ENCODE measurements around the gene HOXC11.

HOXC11 gene

GRCh38 chr12:53941187-53941586, 31.7 kb upstream of the HOXC11 start:
- DNase-seq = no peak
- in situ Hi-C loops (cut with MboI; ENCODE audit: low pct_unique_long_range_greater_than_20kb, low sequenced_read_pairs) = no loop called here

DNA sequence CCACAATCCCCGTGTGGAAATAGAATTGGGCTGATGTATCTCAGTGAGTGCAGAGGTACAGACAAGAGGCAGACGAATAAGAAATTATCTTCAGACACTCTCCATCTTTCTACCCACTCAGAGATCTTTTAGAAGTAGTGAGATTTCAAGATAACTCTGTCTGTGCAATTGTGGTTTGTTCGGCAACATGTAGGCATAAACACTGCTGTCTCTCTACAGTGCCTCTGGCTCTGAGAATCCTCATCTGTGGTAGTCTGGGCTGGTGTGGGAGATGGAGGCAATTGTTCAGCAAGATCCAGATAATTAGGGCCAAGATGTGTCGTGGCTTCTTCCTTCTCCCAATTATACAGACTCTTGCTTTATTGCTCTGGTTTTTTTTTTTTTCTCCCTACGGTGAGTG, 31.2 kb upstream of the HOXC11 start:
- in situ Hi-C loops (cut with MboI; ENCODE audit: low pct_unique_long_range_greater_than_20kb, low sequenced_read_pairs) = no loop called here
- DNase-seq = no peak

DNA sequence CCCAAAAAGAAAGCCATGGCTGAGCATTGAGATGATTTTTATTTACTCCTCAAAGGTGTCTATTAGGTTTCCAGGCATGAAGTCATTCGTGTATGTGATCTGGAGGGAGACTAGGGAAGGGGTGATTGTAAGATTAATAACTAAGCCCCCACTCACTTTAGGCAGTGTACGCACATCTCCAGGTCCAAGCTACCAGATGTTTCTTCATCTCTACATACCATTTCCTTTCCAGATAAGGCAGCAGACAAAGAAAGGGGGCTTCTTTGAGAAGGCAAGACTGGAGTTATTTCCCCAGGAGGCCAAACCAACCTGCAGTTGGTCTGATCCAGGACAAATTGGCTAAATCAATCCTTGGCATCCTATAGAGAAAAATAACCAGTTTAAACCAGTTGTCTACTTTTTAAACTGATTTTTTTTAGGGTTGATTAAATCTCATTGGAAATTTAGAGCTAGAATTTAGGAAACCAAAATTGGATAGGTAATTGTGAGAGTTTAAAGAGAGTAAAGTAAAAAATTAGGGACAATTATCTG, 30.4 kb upstream of the HOXC11 start:
- in situ Hi-C loops (cut with MboI; ENCODE audit: low pct_unique_long_range_greater_than_20kb, low sequenced_read_pairs) = no loop called here
- DNase-seq = no peak

DNA sequence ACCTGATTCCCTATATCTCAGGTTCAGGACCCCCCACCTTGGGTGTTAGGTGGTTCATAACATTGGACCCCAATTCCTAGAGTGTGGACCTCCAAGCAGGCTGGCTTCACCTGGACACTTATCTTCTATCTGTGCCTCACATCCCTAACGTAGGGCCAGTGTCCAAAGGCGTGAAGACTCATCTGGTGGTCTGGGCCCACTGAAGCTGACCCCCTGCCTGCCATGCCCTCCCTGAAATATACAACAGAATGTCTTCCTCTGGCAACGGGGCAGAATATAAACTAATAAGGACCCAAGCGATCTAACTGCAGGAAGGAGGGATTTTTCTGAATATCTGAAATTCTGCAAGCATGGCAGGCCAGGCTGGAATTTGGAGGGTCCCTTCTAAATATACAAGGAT, 28.7 kb upstream of the HOXC11 start:
- in situ Hi-C loops (cut with MboI; ENCODE audit: low pct_unique_long_range_greater_than_20kb, low sequenced_read_pairs) = no loop called here
- DNase-seq = no peak

DNA sequence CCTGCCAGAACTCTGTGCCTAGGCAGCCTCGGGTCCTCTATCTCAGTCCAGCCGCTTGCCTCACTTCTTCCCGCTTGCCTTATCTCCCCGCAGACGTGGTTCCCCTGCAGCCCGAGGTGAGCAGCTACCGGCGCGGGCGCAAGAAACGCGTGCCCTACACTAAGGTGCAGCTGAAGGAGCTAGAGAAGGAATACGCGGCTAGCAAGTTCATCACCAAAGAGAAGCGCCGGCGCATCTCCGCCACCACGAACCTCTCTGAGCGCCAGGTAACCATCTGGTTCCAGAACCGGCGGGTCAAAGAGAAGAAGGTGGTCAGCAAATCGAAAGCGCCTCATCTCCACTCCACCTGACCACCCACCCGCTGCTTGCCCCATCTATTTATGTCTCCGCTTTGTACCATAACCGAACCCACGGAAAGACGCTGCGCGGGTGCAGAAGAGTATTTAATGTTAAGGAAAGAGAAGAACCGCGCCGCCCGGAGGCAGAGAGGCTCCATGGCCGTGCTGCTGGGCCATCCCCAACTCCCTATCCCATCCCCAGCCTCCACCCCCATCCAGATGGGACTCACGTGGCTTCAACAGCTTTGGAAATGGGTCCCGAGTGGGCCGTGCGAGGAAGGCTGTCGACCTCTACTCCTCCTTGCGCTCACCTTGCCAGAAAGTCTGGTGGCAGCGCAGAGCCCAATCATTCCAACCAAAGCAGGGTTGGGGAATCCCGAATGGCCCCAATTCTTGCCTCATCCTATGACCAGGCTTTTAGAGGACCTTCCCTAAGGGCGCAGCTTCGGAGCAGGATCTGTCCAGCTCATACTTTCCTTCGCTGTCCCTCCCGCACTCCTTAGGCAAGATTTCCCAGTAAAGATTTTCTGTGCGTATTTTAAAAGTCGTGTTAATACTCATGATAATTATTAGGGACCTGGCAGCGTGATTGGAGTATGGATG, 27.7 kb upstream of the HOXC11 start:
- in situ Hi-C loops (cut with MboI; ENCODE audit: low pct_unique_long_range_greater_than_20kb, low sequenced_read_pairs) = no loop called here
- no peak for DNase-seq

DNA sequence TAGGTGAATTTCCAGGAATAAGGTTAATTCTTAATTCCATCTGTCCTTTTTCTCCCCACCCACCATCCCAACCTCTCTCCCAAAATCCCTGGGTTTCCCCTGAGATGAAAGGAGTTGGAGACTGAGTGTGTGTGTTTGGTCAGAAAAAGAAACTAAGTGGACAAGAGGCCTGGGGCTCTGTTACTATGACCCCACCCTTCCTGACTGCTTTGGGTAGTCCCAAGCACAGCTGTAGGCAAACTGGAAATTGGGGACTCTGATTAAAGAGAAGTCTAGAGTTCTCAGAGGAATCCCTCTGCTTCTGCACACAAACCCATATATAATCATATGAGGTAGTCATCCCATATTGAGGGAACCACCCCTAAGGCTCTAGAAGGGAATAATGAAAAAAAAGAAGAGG, 25.2 kb upstream of the HOXC11 start:
- DNase-seq = no peak
- in situ Hi-C loops (cut with MboI; ENCODE audit: low pct_unique_long_range_greater_than_20kb, low sequenced_read_pairs) = no loop called here

DNA sequence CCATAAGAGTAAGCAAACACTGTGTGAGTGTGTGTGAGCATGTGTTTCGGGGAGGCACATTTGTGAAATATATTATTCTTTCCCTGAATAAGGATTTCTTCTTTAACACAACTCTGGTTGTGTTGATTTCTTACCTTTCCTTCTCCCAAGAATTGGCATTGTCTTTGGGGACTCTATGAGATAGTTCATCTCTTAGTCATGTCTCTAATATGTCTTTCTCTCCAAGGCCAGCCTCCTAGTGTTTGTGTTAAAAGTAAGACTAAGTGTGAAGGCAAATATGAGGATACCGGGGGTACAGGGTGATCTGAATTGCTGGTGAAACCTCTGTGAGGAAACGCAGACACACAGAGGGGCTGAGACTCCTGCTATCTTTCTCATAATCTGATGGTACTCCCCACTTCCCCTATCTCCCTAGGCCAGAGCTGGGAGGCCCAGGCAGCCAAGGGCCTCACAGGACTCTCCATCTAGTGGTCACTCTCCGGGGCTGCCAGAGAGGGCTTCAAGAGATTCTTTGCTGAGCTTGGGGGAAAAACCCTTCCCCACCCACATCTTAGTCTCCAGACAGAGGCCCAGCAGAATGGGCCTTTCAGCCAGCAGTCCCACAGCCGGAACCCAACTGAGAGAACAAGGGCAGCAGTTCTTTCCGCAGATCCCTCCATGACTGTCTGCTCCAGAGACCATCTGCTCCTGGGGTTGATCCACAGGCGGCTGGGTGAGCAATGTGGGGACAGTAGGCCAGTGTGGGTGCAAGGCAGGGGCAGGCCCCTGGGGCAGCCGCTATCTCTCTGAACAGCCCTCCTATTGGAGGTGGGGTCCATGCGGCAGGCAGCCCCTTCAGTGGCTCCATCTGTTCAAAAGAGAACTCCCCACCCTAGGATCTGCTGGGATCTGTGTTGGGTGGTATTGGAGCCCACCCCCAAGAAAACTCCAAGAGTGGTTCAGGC, 24.0 kb upstream of the HOXC11 start:
- in situ Hi-C loops (cut with MboI; ENCODE audit: low pct_unique_long_range_greater_than_20kb, low sequenced_read_pairs) = no loop called here
- DNase-seq = peak; percentile 49

DNA sequence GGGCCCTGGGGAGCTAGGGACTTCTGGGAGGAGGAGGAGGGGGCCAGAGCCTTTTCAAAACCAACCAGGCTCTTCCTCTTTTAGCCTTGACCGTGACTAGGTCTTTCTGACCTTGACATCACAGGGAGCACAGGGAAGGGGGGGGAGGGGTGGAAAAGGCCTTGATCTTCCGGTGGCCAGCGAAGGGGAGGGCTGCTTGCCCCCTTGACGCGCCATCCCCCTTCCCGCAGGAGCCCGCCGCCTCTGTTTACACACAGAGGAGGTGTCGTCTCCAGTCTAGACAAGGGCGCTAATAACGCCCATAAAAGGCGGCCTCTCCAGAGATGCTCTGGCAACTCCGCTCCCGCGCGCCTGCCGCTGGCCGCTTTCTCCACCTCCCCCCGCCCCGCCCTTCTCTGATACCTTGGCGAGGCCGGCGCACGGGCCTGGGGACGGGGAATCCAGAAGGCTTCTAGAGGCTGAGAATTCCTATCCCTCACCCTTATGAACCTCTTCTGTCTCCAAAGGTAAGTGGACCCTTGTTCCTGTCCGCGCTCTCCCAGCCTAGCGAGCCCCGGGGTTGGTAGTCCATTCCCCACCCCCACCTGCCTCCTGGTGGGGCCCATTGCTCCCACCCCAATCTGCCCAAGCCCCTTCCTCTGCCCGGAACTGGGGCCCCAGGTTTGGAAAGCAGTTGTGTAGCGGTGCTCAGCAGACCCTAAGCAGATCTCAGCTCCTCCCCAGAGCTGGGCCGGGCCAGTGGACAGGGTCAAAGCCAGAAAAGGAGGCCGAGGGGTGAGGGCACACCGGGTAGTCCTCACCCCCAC, 23.1 kb upstream of the HOXC11 start:
- no peak for DNase-seq
- in situ Hi-C loops (cut with MboI; ENCODE audit: low pct_unique_long_range_greater_than_20kb, low sequenced_read_pairs) = no loop called here

DNA sequence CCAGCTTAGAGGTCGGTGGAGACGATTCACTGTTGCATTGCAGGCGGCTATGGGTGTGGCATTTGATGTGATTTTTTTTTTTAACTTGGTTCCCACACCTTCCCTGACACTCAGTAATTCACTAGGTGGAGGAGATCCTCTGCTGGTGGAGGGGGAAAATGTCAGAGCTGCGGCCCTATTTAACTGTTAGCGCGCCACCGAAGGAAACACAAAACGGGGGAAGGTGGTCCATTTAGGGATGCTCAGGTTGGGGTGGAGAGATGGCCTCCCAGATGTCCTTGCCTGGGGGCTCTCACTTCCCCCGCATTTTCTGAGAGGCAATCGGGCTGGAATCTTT, 22.5 kb upstream of the HOXC11 start:
- DNase-seq = no peak
- in situ Hi-C loops (cut with MboI; ENCODE audit: low pct_unique_long_range_greater_than_20kb, low sequenced_read_pairs) = no loop called here

GRCh38 chr12:53950789-53951576, 21.9 kb upstream of the HOXC11 start:
- in situ Hi-C loops (cut with MboI; ENCODE audit: low pct_unique_long_range_greater_than_20kb, low sequenced_read_pairs) = no loop called here
- DNase-seq = no peak

- no peak for DNase-seq
- in situ Hi-C loops (cut with MboI; ENCODE audit: low pct_unique_long_range_greater_than_20kb, low sequenced_read_pairs) = no loop called here
Measured at GRCh38 chr12:53951577-53952334, 21.2 kb upstream of the HOXC11 start.

DNA sequence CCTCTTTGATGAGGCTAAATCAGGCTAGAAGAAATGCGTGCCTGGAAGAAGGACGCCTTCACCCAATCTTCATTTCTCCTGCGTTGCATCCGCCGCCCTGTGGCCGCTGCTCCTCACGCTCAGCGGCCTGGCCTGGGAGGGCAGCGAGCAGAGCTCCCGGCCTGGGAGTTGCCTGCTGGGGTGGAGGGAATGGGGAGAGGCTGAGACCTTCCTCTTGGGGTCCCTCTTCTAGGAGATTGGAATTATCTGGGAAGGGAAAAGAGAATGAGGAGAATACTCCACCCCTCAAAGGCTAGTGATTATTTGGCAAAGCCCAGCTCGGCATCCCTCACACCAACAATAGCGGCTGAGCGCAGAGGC, 20.6 kb upstream of the HOXC11 start:
- in situ Hi-C loops (cut with MboI; ENCODE audit: low pct_unique_long_range_greater_than_20kb, low sequenced_read_pairs) = no loop called here
- no peak for DNase-seq

DNA sequence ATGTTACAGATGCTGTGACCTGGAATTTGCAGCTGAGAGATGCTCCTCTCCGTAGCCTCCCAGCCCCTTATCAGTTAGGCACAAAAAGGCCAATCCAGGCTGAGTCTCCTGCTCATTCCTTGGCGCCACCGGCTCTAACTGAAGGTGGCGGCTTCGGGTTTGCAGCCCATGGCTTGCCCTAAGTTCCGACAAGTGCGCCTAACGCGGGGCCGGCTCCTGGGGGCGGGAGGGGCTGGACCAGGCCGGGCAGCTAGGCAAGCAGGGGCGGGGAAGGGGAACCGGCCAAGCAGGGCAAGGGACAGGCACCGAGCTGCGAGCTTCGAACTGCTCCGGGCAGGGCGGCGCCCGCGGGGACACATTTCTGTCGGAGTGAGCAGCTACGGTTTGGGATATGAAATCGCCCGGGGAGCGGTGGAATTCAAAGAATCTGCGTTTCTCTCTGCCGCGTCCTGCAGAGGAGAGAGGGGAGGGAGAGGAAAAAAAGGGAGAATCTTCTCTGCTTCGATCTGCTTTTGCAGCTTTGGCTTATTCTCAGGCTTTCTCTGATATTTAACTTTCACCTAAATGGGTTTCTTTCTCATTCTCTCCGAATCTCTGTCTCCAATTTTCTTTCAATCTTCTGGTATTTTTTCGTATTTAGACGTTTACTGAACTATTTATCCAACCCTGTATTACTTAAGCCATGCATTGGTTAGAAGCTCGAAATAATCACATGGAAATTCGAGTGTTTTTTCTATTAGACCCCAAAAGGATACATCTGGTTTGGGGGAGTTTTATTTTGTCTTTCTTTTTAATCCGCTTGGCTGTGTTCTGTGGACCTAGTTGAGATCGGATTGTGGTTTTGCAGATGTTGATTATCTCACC, 19.8 kb upstream of the HOXC11 start:
- DNase-seq = no peak
- in situ Hi-C loops (cut with MboI; ENCODE audit: low pct_unique_long_range_greater_than_20kb, low sequenced_read_pairs) = no loop called here

DNA sequence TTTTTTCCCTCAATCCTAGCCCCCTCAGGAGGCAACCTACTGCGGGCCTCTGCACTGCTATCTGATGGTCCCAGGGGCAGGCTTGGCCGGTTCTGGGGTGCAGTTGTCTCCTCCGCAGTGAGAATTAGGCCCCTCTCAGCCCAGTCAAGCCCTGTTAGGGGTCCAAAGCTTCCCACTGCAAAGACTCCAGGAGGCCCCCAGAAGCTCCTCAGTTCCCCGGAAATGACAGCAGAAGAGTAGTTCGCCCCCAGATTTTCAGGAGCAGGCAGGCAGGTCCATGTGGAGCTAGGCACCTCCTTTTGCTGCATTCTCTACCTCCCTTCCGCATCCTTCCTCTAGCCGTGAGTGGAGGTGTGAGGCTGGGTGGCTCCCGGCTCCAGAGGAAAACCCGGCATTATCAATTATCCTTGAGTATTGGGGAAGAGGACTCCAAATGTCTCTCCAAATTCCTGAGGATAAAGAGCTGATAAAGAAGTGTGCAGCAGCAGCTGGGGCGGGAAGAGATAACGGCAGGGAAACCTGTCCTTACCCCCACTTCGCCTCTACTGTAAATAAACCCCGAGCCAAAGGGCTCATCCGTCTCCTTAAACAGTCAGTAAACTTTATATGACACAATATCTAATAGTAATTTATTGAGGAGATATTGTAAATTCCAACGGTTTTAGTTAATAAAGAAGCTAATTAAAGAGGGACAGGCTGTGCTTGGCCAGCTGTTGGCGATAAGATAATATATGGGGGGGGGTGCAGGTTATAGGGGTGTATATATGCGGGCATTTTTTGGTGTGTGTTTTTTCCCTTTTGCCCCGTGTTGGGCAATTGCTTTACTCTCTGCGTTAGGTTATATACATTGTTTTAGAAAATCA, 18.9 kb upstream of the HOXC11 start:
- in situ Hi-C loops (cut with MboI; ENCODE audit: low pct_unique_long_range_greater_than_20kb, low sequenced_read_pairs) = no loop called here
- DNase-seq = no peak

- in situ Hi-C loops (cut with MboI; ENCODE audit: low pct_unique_long_range_greater_than_20kb, low sequenced_read_pairs) = no loop called here
- no peak for DNase-seq
Measured at GRCh38 chr12:53954694-53955035, 18.3 kb upstream of the HOXC11 start, which contains the start of gene HOXC12. Gene HOXC12 (plus strand): TSS chr12:53954903. CDS start chr12:53954930, 27 bp downstream.

All from KBM-7 (cell line).